HTR-8/SVneo (cell line): ENCODE data around the gene DYNC2LI1.

ENCODE experiments used
- DNase-seq: peaks from one replicate; pipeline ENCODE4 v3.0.0; 2011; ENCODE audit warnings: low spot score, mixed read lengths; ENCODE audit not compliant: insufficient read length
- FAIRE-seq: peaks from 2 replicates; lab custom pipeline; 2011; peaks lifted over from hg19 to GRCh38; lab: Jason Lieb, UNC

The DYNC2LI1 gene

GRCh38 chr2:43759195-43759594 lies 14.6 kb upstream of the DYNC2LI1 start:
- DNase-seq (no peak), FAIRE-seq (peak; percentile 38)

- FAIRE-seq = no peak
- DNase-seq = no peak
These were observed 11.6 kb upstream of the DYNC2LI1 start for GRCh38 chr2:43762286-43762685.

- no peak for DNase-seq
- no peak for FAIRE-seq
These were observed 10.7 kb upstream of the DYNC2LI1 start for GRCh38 chr2:43763091-43763490.

GRCh38 chr2:43764086-43764705 lies 9.6 kb upstream of the DYNC2LI1 start:
- no peak for FAIRE-seq

GRCh38 chr2:43766006-43766405 lies 7.8 kb upstream of the DYNC2LI1 start:
- DNase-seq (no peak), FAIRE-seq (peak; percentile 48)

More at GRCh38 chr2:43764086-43764705, 9.6 kb upstream of the DYNC2LI1 start:
- DNase-seq = no peak

GRCh38 chr2:43774617-43775016 lies 778 bp downstream of the DYNC2LI1 start:
- no peak for FAIRE-seq
- DNase-seq = no peak

- FAIRE-seq (no peak), DNase-seq (no peak)
These were observed 2.5 kb downstream of the DYNC2LI1 start for GRCh38 chr2:43776324-43776723.

- DNase-seq (no peak), FAIRE-seq (no peak)
These were observed 3.6 kb downstream of the DYNC2LI1 start for GRCh38 chr2:43777306-43777926.

- DNase-seq (no peak), FAIRE-seq (no peak)
These were observed 4.4 kb downstream of the DYNC2LI1 start for GRCh38 chr2:43778233-43778632.

- no peak for FAIRE-seq
- no peak for DNase-seq
These were observed 14.1 kb downstream of the DYNC2LI1 start for GRCh38 chr2:43787895-43788294.

- FAIRE-seq = no peak
- DNase-seq = no peak
These were observed 14.8 kb downstream of the DYNC2LI1 start for GRCh38 chr2:43788646-43789045.

- DNase-seq (no peak), FAIRE-seq (no peak)
These were observed 16.3 kb downstream of the DYNC2LI1 start for GRCh38 chr2:43790147-43790546.

GRCh38 chr2:43791035-43791765 lies 17.4 kb downstream of the DYNC2LI1 start:
- no peak for FAIRE-seq
- no peak for DNase-seq

GRCh38 chr2:43792653-43793052 lies 18.8 kb downstream of the DYNC2LI1 start:
- DNase-seq (no peak), FAIRE-seq (no peak)

GRCh38 chr2:43794956-43795355 lies 21.1 kb downstream of the DYNC2LI1 start:
- FAIRE-seq = no peak
- no peak for DNase-seq

- FAIRE-seq (no peak), DNase-seq (no peak)
These were observed 22.4 kb downstream of the DYNC2LI1 start for GRCh38 chr2:43796206-43796605.

- FAIRE-seq (no peak), DNase-seq (peak; percentile 35)
These were observed 24.5 kb downstream of the DYNC2LI1 start for GRCh38 chr2:43798300-43798699.

- DNase-seq = no peak
- no peak for FAIRE-seq
These were observed 27.1 kb downstream of the DYNC2LI1 start for GRCh38 chr2:43800894-43801293.

GRCh38 chr2:43802135-43802534 lies 28.3 kb downstream of the DYNC2LI1 start:
- DNase-seq (no peak), FAIRE-seq (no peak)

- no peak for FAIRE-seq
These were observed 29.3 kb downstream of the DYNC2LI1 start for GRCh38 chr2:43803113-43803512.

GRCh38 chr2:43806719-43807031 lies 32.8 kb downstream of the DYNC2LI1 start:
- no peak for DNase-seq

More at GRCh38 chr2:43803113-43803512, 29.3 kb downstream of the DYNC2LI1 start:
- DNase-seq = no peak

More at GRCh38 chr2:43806719-43807031, 32.8 kb downstream of the DYNC2LI1 start:
- no peak for FAIRE-seq
